Bronchial epithelial cell (primary cell): Measurements from ENCODE around the gene ROBO4. TPM values are rescaled to one million over a fixed set of nuclear protein-coding genes. Genes with fewer than 3 reads are reported as not detected.

ENCODE experiments used
- DNase-seq: peaks from one replicate; pipeline ENCODE4 v3.0.0-alpha.2; 2010; ENCODE audit warnings: low read depth
- FAIRE-seq: peaks from 2 replicates; lab custom pipeline; 2011; peaks lifted over from hg19 to GRCh38; lab: Jason Lieb, UNC
- H3K27me3 ChIP-seq: 2 replicates; pipeline ENCODE4 v1.5.1; 2011; ENCODE audit warnings: low read length; ENCODE audit not compliant: control insufficient read depth, insufficient read depth
- H3K36me3 ChIP-seq: 2 replicates; pipeline ENCODE4 v1.5.1; 2011; ENCODE audit warnings: low read length; ENCODE audit not compliant: control insufficient read depth, insufficient read depth
- H3K4me3 ChIP-seq: 2 replicates; pipeline ENCODE4 v1.5.1; 2011; ENCODE audit warnings: mild to moderate bottlenecking, low read depth, low read length, control low read depth
- total RNA-seq: library from RNA; depleted of rRNA; stranded (reverse); fragments of >200 nt; gene quantifications from 2 replicates; pipeline ENCODE4 v1.2.1, GENCODE V29; 2014
- TF ChIP-seq, protein P1 (sequence below): IDR thresholded peaks from 2 replicates; pipeline ENCODE4 v1.5.1; 2011; ENCODE audit warnings: mild to moderate bottlenecking, moderate library complexity, low read length, control low read depth, inconsistent platforms; ENCODE audit not compliant: insufficient read depth, severe bottlenecking

The ROBO4 gene
- total RNA-seq, 1 donor from 2014 or later = not detected

GRCh38 chr11:124935548-124936514 is 38.2 kb upstream of the ROBO4 start, which contains the start of gene HEPACAM:
Gene HEPACAM (minus strand): TSS chr11:124936047. CDS start chr11:124936006, 41 bp downstream.
- TF ChIP-seq, protein P1, sequence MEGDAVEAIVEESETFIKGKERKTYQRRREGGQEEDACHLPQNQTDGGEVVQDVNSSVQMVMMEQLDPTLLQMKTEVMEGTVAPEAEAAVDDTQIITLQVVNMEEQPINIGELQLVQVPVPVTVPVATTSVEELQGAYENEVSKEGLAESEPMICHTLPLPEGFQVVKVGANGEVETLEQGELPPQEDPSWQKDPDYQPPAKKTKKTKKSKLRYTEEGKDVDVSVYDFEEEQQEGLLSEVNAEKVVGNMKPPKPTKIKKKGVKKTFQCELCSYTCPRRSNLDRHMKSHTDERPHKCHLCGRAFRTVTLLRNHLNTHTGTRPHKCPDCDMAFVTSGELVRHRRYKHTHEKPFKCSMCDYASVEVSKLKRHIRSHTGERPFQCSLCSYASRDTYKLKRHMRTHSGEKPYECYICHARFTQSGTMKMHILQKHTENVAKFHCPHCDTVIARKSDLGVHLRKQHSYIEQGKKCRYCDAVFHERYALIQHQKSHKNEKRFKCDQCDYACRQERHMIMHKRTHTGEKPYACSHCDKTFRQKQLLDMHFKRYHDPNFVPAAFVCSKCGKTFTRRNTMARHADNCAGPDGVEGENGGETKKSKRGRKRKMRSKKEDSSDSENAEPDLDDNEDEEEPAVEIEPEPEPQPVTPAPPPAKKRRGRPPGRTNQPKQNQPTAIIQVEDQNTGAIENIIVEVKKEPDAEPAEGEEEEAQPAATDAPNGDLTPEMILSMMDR = no peak
- FAIRE-seq = no peak
- H3K4me3 ChIP-seq = no peak within 1 kb of the TSS
- peaks cover 2% of the 10 kb centered on the region for H3K27me3 ChIP-seq
- no peaks in the 10 kb centered on the region for H3K36me3 ChIP-seq
- DNase-seq = no peak

DNA sequence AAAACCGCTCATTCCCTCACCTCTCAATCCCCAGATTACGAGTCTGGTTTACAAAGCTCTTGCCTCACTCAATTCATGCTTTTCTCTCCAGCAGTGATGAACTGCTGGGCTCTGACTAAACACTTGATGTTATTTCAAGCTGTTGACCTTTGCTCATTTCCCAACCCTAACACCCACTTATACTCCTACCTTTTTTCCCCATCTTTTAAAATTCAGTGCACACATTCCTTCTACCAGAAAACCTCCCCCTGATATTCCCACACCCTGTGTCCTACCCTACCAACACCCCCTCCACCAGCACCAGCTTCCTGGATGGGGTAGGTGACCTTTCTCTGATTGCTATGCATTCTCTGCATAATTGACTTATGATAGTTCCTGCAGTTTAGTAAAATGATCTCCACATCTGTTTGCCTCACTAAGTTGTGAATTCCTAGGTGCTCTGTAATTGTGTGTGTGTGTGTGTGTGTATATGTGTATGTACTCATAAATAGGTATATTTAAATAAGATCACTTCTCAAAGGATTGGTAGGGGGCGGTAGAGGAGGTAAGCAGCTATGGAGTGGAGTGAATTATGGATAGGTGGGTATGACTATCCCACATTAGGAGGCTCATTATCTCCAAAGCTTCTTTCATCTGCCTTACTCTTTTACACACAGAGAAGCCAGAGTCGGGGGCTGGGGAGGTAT is 37.3 kb upstream of the ROBO4 start:
- Histone ChIP-seq H3K4me3 (no peak overlapping the region), H3K27me3 (peaks cover 2% of the 10 kb centered on the region), H3K36me3 (no peaks in the 10 kb centered on the region)
- DNase-seq (peak; percentile 31), FAIRE-seq (no peak)
- TF ChIP-seq, protein P1 = no peak

- H3K27me3 ChIP-seq = no peaks in the 10 kb centered on the region
- TF ChIP-seq, protein P1 = no peak
- DNase-seq = no peak
- no peak for FAIRE-seq
- no peak overlapping the region for H3K4me3 ChIP-seq
- no peaks in the 10 kb centered on the region for H3K36me3 ChIP-seq
Measured at GRCh38 chr11:124930799-124931198, 33.1 kb upstream of the ROBO4 start.

- H3K4me3 ChIP-seq = no peak overlapping the region
- no peak for DNase-seq
- no peak for FAIRE-seq
- no peaks in the 10 kb centered on the region for H3K36me3 ChIP-seq
- no peaks in the 10 kb centered on the region for H3K27me3 ChIP-seq
- TF ChIP-seq, protein P1 = no peak
Measured at GRCh38 chr11:124928942-124929665, 31.4 kb upstream of the ROBO4 start.

GRCh38 chr11:124923296-124923695 is 25.6 kb upstream of the ROBO4 start:
- DNase-seq (no peak), FAIRE-seq (no peak)
- Histone ChIP-seq H3K27me3 (no peaks in the 10 kb centered on the region), H3K4me3 (no peak overlapping the region), H3K36me3 (no peaks in the 10 kb centered on the region)
- TF ChIP-seq, protein P1 = no peak
